ENCODE measurements around the gene SPON1.

The SPON1 gene

GRCh38 chr11:14010665-14011064 lies 48.1 kb downstream of the SPON1 start:
- H3K27ac ChIP-seq, result no peak overlapping the region
- no peak for TF ChIP-seq CTCF (IDR thresholded peaks at IDR 0.05)
- TF ChIP-seq ZFX (IDR thresholded peaks at IDR 0.05; ENCODE audit: borderline replicate concordance), result no peak

GRCh38 chr11:14012846-14013245 lies 50.3 kb downstream of the SPON1 start:
- no peak for TF ChIP-seq CTCF (IDR thresholded peaks at IDR 0.05)
- no peak for TF ChIP-seq ZFX (IDR thresholded peaks at IDR 0.05; ENCODE audit: borderline replicate concordance)

GRCh38 chr11:14015711-14016110 lies 53.2 kb downstream of the SPON1 start:
- no peak overlapping the region for H3K27ac ChIP-seq
- TF ChIP-seq ZFX (IDR thresholded peaks at IDR 0.05; ENCODE audit: borderline replicate concordance) (no peak), CTCF (IDR thresholded peaks at IDR 0.05) (no peak)

More at GRCh38 chr11:14012846-14013245, 50.3 kb downstream of the SPON1 start:
- H3K27ac ChIP-seq, result no peak overlapping the region

GRCh38 chr11:14018441-14018840 lies 55.9 kb downstream of the SPON1 start:
- no peak for TF ChIP-seq ZFX (IDR thresholded peaks at IDR 0.05; ENCODE audit: borderline replicate concordance)
- TF ChIP-seq CTCF (IDR thresholded peaks at IDR 0.05), result no peak
- H3K27ac ChIP-seq, result no peak overlapping the region

- no peak for TF ChIP-seq ZFX (IDR thresholded peaks at IDR 0.05; ENCODE audit: borderline replicate concordance)
- H3K27ac ChIP-seq, result no peak overlapping the region
These were observed 59.2 kb downstream of the SPON1 start for GRCh38 chr11:14021738-14022137.

- no peak for TF ChIP-seq CTCF (IDR thresholded peaks at IDR 0.05)
- TF ChIP-seq ZFX (IDR thresholded peaks at IDR 0.05; ENCODE audit: borderline replicate concordance), result no peak
- H3K27ac ChIP-seq, result no peak overlapping the region
These were observed 59.7 kb downstream of the SPON1 start for GRCh38 chr11:14022251-14022650.

- H3K27ac ChIP-seq, result no peak overlapping the region
- TF ChIP-seq CTCF (IDR thresholded peaks at IDR 0.05), result no peak
- TF ChIP-seq ZFX (IDR thresholded peaks at IDR 0.05; ENCODE audit: borderline replicate concordance), result no peak
These were observed 60.3 kb downstream of the SPON1 start for GRCh38 chr11:14022821-14023220.

GRCh38 chr11:14026961-14027360 lies 64.4 kb downstream of the SPON1 start:
- TF ChIP-seq ZFX (IDR thresholded peaks at IDR 0.05; ENCODE audit: borderline replicate concordance) (no peak), CTCF (IDR thresholded peaks at IDR 0.05) (no peak)
- H3K27ac ChIP-seq, result no peak overlapping the region
